ENCODE data around the gene PRSS38.

PRSS38 gene

GRCh38 chr1:227769047-227769935 is 46.2 kb upstream of the PRSS38 start:
- no peak for TF ChIP-seq CTCF (conservative IDR thresholded peaks at IDR 0.05)
- H3K27ac ChIP-seq: no peak overlapping the region

- no peak for TF ChIP-seq CTCF (conservative IDR thresholded peaks at IDR 0.05)
Measured at GRCh38 chr1:227769936-227770494, 45.5 kb upstream of the PRSS38 start.

GRCh38 chr1:227770812-227771211 is 44.7 kb upstream of the PRSS38 start:
- TF ChIP-seq CTCF (conservative IDR thresholded peaks at IDR 0.05): no peak
- no peak overlapping the region for H3K27ac ChIP-seq

More at GRCh38 chr1:227769936-227770494, 45.5 kb upstream of the PRSS38 start:
- no peak overlapping the region for H3K27ac ChIP-seq

- H3K27ac ChIP-seq: no peak overlapping the region
- no peak for TF ChIP-seq CTCF (conservative IDR thresholded peaks at IDR 0.05)
Measured at GRCh38 chr1:227771326-227771725, 44.1 kb upstream of the PRSS38 start.

- TF ChIP-seq CTCF (conservative IDR thresholded peaks at IDR 0.05): no peak
- H3K27ac ChIP-seq: no peak overlapping the region
Measured at GRCh38 chr1:227771771-227772170, 43.7 kb upstream of the PRSS38 start.

- no peak overlapping the region for H3K27ac ChIP-seq
- TF ChIP-seq CTCF (conservative IDR thresholded peaks at IDR 0.05): no peak
Measured at GRCh38 chr1:227773558-227773957, 41.9 kb upstream of the PRSS38 start.

GRCh38 chr1:227774051-227774731 is 41.3 kb upstream of the PRSS38 start:
- no peak overlapping the region for H3K27ac ChIP-seq
- no peak for TF ChIP-seq CTCF (conservative IDR thresholded peaks at IDR 0.05)

Data from VCaP (cell line).